Kidney epithelial cell (primary cell): ENCODE measurements around the gene ATP10B. TPM values are rescaled to one million over a fixed set of nuclear protein-coding genes. Genes with fewer than 3 reads are reported as not detected.

ENCODE experiments used
- DNase-seq: peaks from one replicate; pipeline ENCODE4 v3.0.0-alpha.2; 2010; ENCODE audit warnings: low read depth
- H3K27me3 ChIP-seq: 2 replicates; pipeline ENCODE4 v1.6.0; 2011; ENCODE audit warnings: low read length; ENCODE audit not compliant: control insufficient read depth, insufficient read depth
- H3K36me3 ChIP-seq: 2 replicates; pipeline ENCODE4 v1.5.1; 2011; ENCODE audit warnings: low read length; ENCODE audit not compliant: control insufficient read depth, insufficient read depth
- H3K4me3 ChIP-seq: 2 replicates; pipeline ENCODE4 v1.5.1; 2011; ENCODE audit warnings: low read depth, mild to moderate bottlenecking, control low read depth, low read length
- CTCF ChIP-seq: IDR thresholded peaks from 2 replicates; pipeline ENCODE4 v1.5.1; 2011; ENCODE audit warnings: mild to moderate bottlenecking, moderate library complexity, low read length, control low read depth, inconsistent platforms; ENCODE audit not compliant: insufficient read depth, poor library complexity, severe bottlenecking
- total RNA-seq: library from RNA; depleted of rRNA; stranded (reverse); fragments of >200 nt; gene quantifications from 2 replicates; pipeline ENCODE4 v1.2.3, GENCODE V29; 2015

The ATP10B gene
- total RNA-seq, 1 donor from 2014 or later: not detected

GRCh38 chr5:160513485-160513884 is 338.5 kb downstream of the ATP10B start:
- TF ChIP-seq CTCF: no peak
- H3K27me3 ChIP-seq: no peaks in the 10 kb centered on the region
- H3K36me3 ChIP-seq: no peaks in the 10 kb centered on the region
- no peak for DNase-seq
- H3K4me3 ChIP-seq: no peak overlapping the region
